Measurements from ENCODE around the gene RALGDS. TPM values are rescaled to one million over a fixed set of nuclear protein-coding genes. Genes with fewer than 3 reads are reported as not detected.

The RALGDS gene
- total and polyA plus RNA-seq, 2 donors (not counting 1 experiment from before 2014, with no cell fraction given) = 62.4 to 88.0 TPM

GRCh38 chr9:133065070-133065388 lies 56.0 kb downstream of the RALGDS start:
- no peaks in the 10 kb centered on the region for H3K36me3 ChIP-seq (replicated peaks in 1 of 2; ENCODE audit: control extremely low read depth in 1 of 2, control insufficient read depth in 1 of 2, extremely low read depth in 1 of 2, insufficient read depth in 2 of 2, low read length in 1 of 2)
- no peaks in the 10 kb centered on the region for H3K27me3 Mint-ChIP-seq
- DNase-seq (no peak), ATAC-seq (ENCODE audit: low read depth) (no peak)
- no peaks in the 10 kb centered on the region for H3K9me3 Mint-ChIP-seq (ENCODE audit: insufficient read depth)
- H3K27me3 ChIP-seq (replicated peaks in 1 of 4; ENCODE audit: control extremely low read depth in 1 of 4, control insufficient read depth in 3 of 4, insufficient read depth in 4 of 4, low read length in 3 of 4) = no peaks in the 10 kb centered on the region
- no peak overlapping the region for H3K4me3 Mint-ChIP-seq
- TF ChIP-seq CTCF (IDR thresholded peaks at IDR 0.05) = no peak
- no peak for TF ChIP-seq EZH2 (IDR thresholded peaks at IDR 0.05; ENCODE audit: borderline replicate concordance, insufficient read depth, low read depth, low read length, poor library complexity, severe bottlenecking)
- no peak overlapping the region for H3K4me3 ChIP-seq (ENCODE audit: control extremely low read depth in 1 of 5, extremely low read depth in 1 of 5, insufficient read depth in 1 of 5, low read depth in 2 of 5, low read length in 4 of 5)
- no peaks in the 10 kb centered on the region for H3K79me2 ChIP-seq (ENCODE audit: control insufficient read depth, insufficient read depth, low read length)
- 74% methylated on average over 14 of the region's 17 CpGs for WGBS (ENCODE audit: insufficient coverage)
- H3K27ac ChIP-seq (ENCODE audit: low read length in 2 of 2) = no peak overlapping the region
- H3K4me2 ChIP-seq (replicated peaks; ENCODE audit: low read depth, low read length, poor library complexity, severe bottlenecking) = no peak overlapping the region
- peaks cover 2% of the 10 kb centered on the region for H3K4me1 Mint-ChIP-seq
- POLR2A ChIA-PET = no interaction called here
- no peak overlapping the region for H3K9ac ChIP-seq (ENCODE audit: low read length)
- no peaks in the 10 kb centered on the region for H3K9me3 ChIP-seq (ENCODE audit: control extremely low read depth in 1 of 3, control insufficient read depth in 2 of 3, insufficient read depth in 1 of 3, low read length in 2 of 3)
- H3K27ac Mint-ChIP-seq = no peak overlapping the region
- no peaks in the 10 kb centered on the region for H4K20me1 ChIP-seq (ENCODE audit: control insufficient read depth, insufficient read depth, low read length, poor library complexity, severe bottlenecking)
- peaks cover 4% of the 10 kb centered on the region in 2 donors for H3K4me1 ChIP-seq (ENCODE audit: control insufficient read depth in 2 of 2, insufficient read depth in 2 of 2, low read length in 2 of 2)
- intact Hi-C loops (cut with micrococcal nuclease) = no loop called here
- H2AFZ ChIP-seq (ENCODE audit: insufficient read depth, low read depth, low read length, poor library complexity, severe bottlenecking) = no peak overlapping the region
- CTCF ChIA-PET = no interaction called here

GRCh38 chr9:133064241-133065069 lies 56.6 kb downstream of the RALGDS start:
- Histone ChIP-seq H3K36me3 (replicated peaks in 1 of 2; ENCODE audit: control extremely low read depth in 1 of 2, control insufficient read depth in 1 of 2, extremely low read depth in 1 of 2, insufficient read depth in 2 of 2, low read length in 1 of 2) (no peaks in the 10 kb centered on the region), H4K20me1 (ENCODE audit: control insufficient read depth, insufficient read depth, low read length, poor library complexity, severe bottlenecking) (no peaks in the 10 kb centered on the region), H3K27me3 (replicated peaks in 1 of 4; ENCODE audit: control extremely low read depth in 1 of 4, control insufficient read depth in 3 of 4, insufficient read depth in 4 of 4, low read length in 3 of 4) (no peaks in the 10 kb centered on the region), H3K9me3 (ENCODE audit: control extremely low read depth in 1 of 3, control insufficient read depth in 2 of 3, insufficient read depth in 1 of 3, low read length in 2 of 3) (no peaks in the 10 kb centered on the region), H3K4me3 (ENCODE audit: control extremely low read depth in 1 of 5, extremely low read depth in 1 of 5, insufficient read depth in 1 of 5, low read depth in 2 of 5, low read length in 4 of 5) (no peak overlapping the region), H2AFZ (ENCODE audit: insufficient read depth, low read depth, low read length, poor library complexity, severe bottlenecking) (no peak overlapping the region), H3K9ac (ENCODE audit: low read length) (no peak overlapping the region), H3K4me2 (replicated peaks; ENCODE audit: low read depth, low read length, poor library complexity, severe bottlenecking) (no peak overlapping the region), H3K27ac (ENCODE audit: low read length in 2 of 2) (no peak overlapping the region), H3K4me1 (ENCODE audit: control insufficient read depth in 2 of 2, insufficient read depth in 2 of 2, low read length in 2 of 2) (peaks cover 7 to 10% of the 10 kb centered on the region in 2 donors), H3K79me2 (ENCODE audit: control insufficient read depth, insufficient read depth, low read length) (no peaks in the 10 kb centered on the region)
- no peak for TF ChIP-seq CTCF (IDR thresholded peaks at IDR 0.05)
- TF ChIP-seq EZH2 (IDR thresholded peaks at IDR 0.05; ENCODE audit: borderline replicate concordance, insufficient read depth, low read depth, low read length, poor library complexity, severe bottlenecking) = no peak
- 93% methylated on average over 30 of the region's 30 CpGs for WGBS (ENCODE audit: insufficient coverage)
- no peaks in the 10 kb centered on the region for H3K27me3 Mint-ChIP-seq
- intact Hi-C loops (cut with micrococcal nuclease) = no loop called here
- no peak for ATAC-seq (ENCODE audit: low read depth)
- H3K4me1 Mint-ChIP-seq = peaks cover 7% of the 10 kb centered on the region
- H3K9me3 Mint-ChIP-seq (ENCODE audit: insufficient read depth) = no peaks in the 10 kb centered on the region
- no peak overlapping the region for H3K4me3 Mint-ChIP-seq
- DNase-seq = no peak
- H3K27ac Mint-ChIP-seq = no peak overlapping the region
- ChIA-PET CTCF (no interaction called here), POLR2A (no interaction called here)
